Mammary epithelial cell (primary cell): Measurements from ENCODE around the gene PCCA.

Source experiments
- CTCF ChIP-seq, 2 donors: IDR thresholded peaks in 1 of 2; conservative IDR thresholded peaks in 1 of 2; 2 replicates each; pipeline ENCODE4 v1.5.1; 2011 to 2012; ENCODE audit warnings: inconsistent platforms in 2 of 2, low read length in 2 of 2, mild to moderate bottlenecking in 2 of 2, control low read depth in 1 of 2, low read depth in 1 of 2; ENCODE audit not compliant: insufficient read depth in 1 of 2; ENCODE audit errors: extremely low read depth in 1 of 2
- EZH2 ChIP-seq: IDR thresholded peaks from 2 replicates; pipeline ENCODE4 v1.6.1; 2012; ENCODE audit warnings: low read length, inconsistent platforms, borderline replicate concordance

GRCh38 chr13:100399455-100399854 is 310.6 kb downstream of the PCCA start:
- TF ChIP-seq CTCF (conservative IDR thresholded peaks at IDR 0.05 in 1 of 2, IDR thresholded peaks at IDR 0.05 in 1 of 2; ENCODE audit: extremely low read depth in 1 of 2, insufficient read depth in 1 of 2, low read depth in 1 of 2, low read length in 2 of 2) (no peak), EZH2 (no peak)
